IMR-90 (cell line): ENCODE data around the gene RFPL4AL1. TPM values are rescaled to one million over a fixed set of nuclear protein-coding genes. Genes with fewer than 3 reads are reported as not detected.

ENCODE experiments used
- ATAC-seq: fragments of 200-7000 bp; cut with Tn5 transposase; 2 replicates; pipeline ENCODE4 v1.9.1; 2020; ENCODE audit warnings: low read depth, mild to moderate bottlenecking, moderate library complexity
- BruUV-seq: library from RNA; stranded (reverse); fragments of 400-500 nt; replicated peaks from 2 replicates; lab custom pipeline; 2021; lab: Mats Ljungman, UMichigan
- CTCF ChIA-PET: fragments of 300-600 bp; formaldehyde crosslinking; extraction: SDS; loops from one replicate; lab custom pipeline; 2021; ENCODE audit warnings: antibody characterized with exemption; lab: Yijun Ruan, JAX
- POLR2A ChIA-PET: fragments of 300-600 bp; sonication (Branson Sonifier 250); formaldehyde crosslinking; loops from one replicate; lab custom pipeline; 2022; ENCODE audit warnings: antibody characterized with exemption; ENCODE audit not compliant: unreplicated experiment; lab: Charles Lee
- DNase-seq: peaks from one replicate; pipeline ENCODE4 v3.0.0; 2013
- H2AFZ ChIP-seq: replicated peaks from 2 replicates; pipeline ENCODE3; 2013; ENCODE audit warnings: low read length, mild to moderate bottlenecking; ENCODE audit not compliant: poor library complexity
- H2AK5ac ChIP-seq: 2 replicates; pipeline ENCODE4 v1.6.1; 2013; ENCODE audit warnings: low read depth, low read length, inconsistent platforms
- H2AK9ac ChIP-seq: replicated peaks from 2 replicates; pipeline ENCODE3; 2013; ENCODE audit warnings: mild to moderate bottlenecking, low read depth, low read length, moderate library complexity; ENCODE audit not compliant: poor library complexity
- H2BK120ac ChIP-seq: 2 replicates; pipeline ENCODE4 v1.6.1; 2013; ENCODE audit warnings: low read depth, low read length, inconsistent platforms
- H2BK15ac ChIP-seq: 3 replicates; pipeline ENCODE4 v1.6.1; 2013; ENCODE audit warnings: low read depth, low read length, inconsistent platforms
- H2BK20ac ChIP-seq: 2 replicates; pipeline ENCODE4 v1.6.1; 2013; ENCODE audit warnings: low read depth, mild to moderate bottlenecking, inconsistent platforms, low read length, moderate library complexity
- H2BK5ac ChIP-seq: 2 replicates; pipeline ENCODE4 v1.6.1; 2013; ENCODE audit warnings: mild to moderate bottlenecking, low read depth, low read length, inconsistent platforms; ENCODE audit not compliant: poor library complexity, severe bottlenecking
- H3K14ac ChIP-seq: replicated peaks from 2 replicates; pipeline ENCODE4 v1.6.1; 2013; ENCODE audit warnings: low read depth, low read length, inconsistent platforms
- H3K18ac ChIP-seq: 2 replicates; pipeline ENCODE4 v1.6.1; 2013; ENCODE audit warnings: low read depth, low read length, control low read depth
- H3K23ac ChIP-seq: 2 replicates; pipeline ENCODE4 v1.6.1; 2013; ENCODE audit warnings: low read depth, low read length, inconsistent platforms
- H3K27ac ChIP-seq: 2 replicates; pipeline ENCODE4 v1.5.1; 2013; ENCODE audit warnings: mild to moderate bottlenecking, control low read depth, low read length; ENCODE audit not compliant: insufficient read depth
- H3K27me3 ChIP-seq: 2 replicates; pipeline ENCODE4 v1.6.1; 2013; ENCODE audit warnings: low read length; ENCODE audit not compliant: control insufficient read depth, insufficient read depth
- H3K36me3 ChIP-seq: 2 replicates; pipeline ENCODE4 v1.6.1; 2013; ENCODE audit warnings: low read length, mixed read lengths; ENCODE audit not compliant: control insufficient read depth, insufficient read depth
- H3K4ac ChIP-seq: 2 replicates; pipeline ENCODE4 v1.6.1; 2013; ENCODE audit warnings: low read depth, low read length, inconsistent platforms
- H3K4me1 ChIP-seq: 2 replicates; pipeline ENCODE4 v1.6.1; 2013; ENCODE audit warnings: low read length, mixed read lengths; ENCODE audit not compliant: control insufficient read depth, insufficient read depth
- H3K4me2 ChIP-seq: 2 replicates; pipeline ENCODE4 v1.6.1; 2013; ENCODE audit warnings: low read depth, mild to moderate bottlenecking, control low read depth, low read length, moderate library complexity
- H3K4me3 ChIP-seq: 2 replicates; pipeline ENCODE4 v1.5.1; 2013; ENCODE audit warnings: low read depth, mild to moderate bottlenecking, control low read depth, low read length, moderate library complexity; ENCODE audit not compliant: insufficient read depth
- H3K56ac ChIP-seq: 2 replicates; pipeline ENCODE4 v1.6.1; 2013; ENCODE audit warnings: low read length, inconsistent platforms; ENCODE audit not compliant: insufficient read depth; ENCODE audit errors: extremely low read depth
- H3K79me1 ChIP-seq, 2 experiments: 2 replicates each; pipeline ENCODE4 v1.6.1; 2013; ENCODE audit warnings: low read length in 2 of 2, inconsistent platforms in 1 of 2, low read depth in 1 of 2
- H3K9ac ChIP-seq: 2 replicates; pipeline ENCODE4 v1.6.1; 2013; ENCODE audit warnings: low read depth, low read length, control low read depth
- H3K9me1 ChIP-seq: 2 replicates; pipeline ENCODE4 v1.6.1; 2013; ENCODE audit warnings: low read length, inconsistent platforms; ENCODE audit not compliant: insufficient read depth
- H3K9me3 ChIP-seq: 2 replicates; pipeline ENCODE4 v1.6.1; 2013; ENCODE audit warnings: low read length; ENCODE audit not compliant: control insufficient read depth, insufficient read depth
- H4K20me1 ChIP-seq: 2 replicates; pipeline ENCODE4 v1.6.1; 2013; ENCODE audit warnings: low read length, inconsistent platforms; ENCODE audit not compliant: insufficient read depth
- H4K5ac ChIP-seq: 2 replicates; pipeline ENCODE4 v1.6.1; 2013; ENCODE audit warnings: mild to moderate bottlenecking, low read depth, low read length, control low read depth
- H4K8ac ChIP-seq, 2 experiments: 2 replicates each; pipeline ENCODE4 v1.6.1; 2013; ENCODE audit warnings: low read depth in 2 of 2, low read length in 2 of 2, control low read depth in 1 of 2, inconsistent platforms in 1 of 2
- H4K91ac ChIP-seq: 2 replicates; pipeline ENCODE4 v1.6.1; 2013; ENCODE audit warnings: low read depth, low read length, inconsistent platforms; ENCODE audit not compliant: insufficient read depth
- CEBPB ChIP-seq: IDR thresholded peaks from 2 replicates; pipeline ENCODE4 v1.6.1; 2012; ENCODE audit warnings: low read depth, low read length, improper control_type of control experiment
- CHD1 ChIP-seq: IDR thresholded peaks from 2 replicates; pipeline ENCODE4 v1.6.1; 2012; ENCODE audit warnings: low read depth, low read length, improper control_type of control experiment
- MAFK ChIP-seq: IDR thresholded peaks from 2 replicates; pipeline ENCODE4 v1.6.1; 2012; ENCODE audit warnings: low read depth, low read length, improper control_type of control experiment
- MAZ ChIP-seq: IDR thresholded peaks from 2 replicates; pipeline ENCODE4 v1.6.1; 2012; ENCODE audit warnings: low read depth, mild to moderate bottlenecking, low read length, improper control_type of control experiment, moderate library complexity, borderline replicate concordance
- MXI1 ChIP-seq: IDR thresholded peaks from 2 replicates; pipeline ENCODE4 v1.6.1; 2012; ENCODE audit warnings: low read depth, mild to moderate bottlenecking, low read length, moderate library complexity, borderline replicate concordance
- NFE2L2 ChIP-seq: fragments of 150-350 bp; IDR thresholded peaks from 2 replicates; pipeline ENCODE4 v1.6.1; 2016; ENCODE audit warnings: low read depth, mild to moderate bottlenecking, low read length
- POLR2A ChIP-seq: IDR thresholded peaks from 2 replicates; pipeline ENCODE4 v1.6.1; 2012; ENCODE audit warnings: mild to moderate bottlenecking, low read depth, low read length
- RAD21 ChIP-seq: IDR thresholded peaks from 2 replicates; pipeline ENCODE4 v1.6.1; 2012; ENCODE audit warnings: low read length, improper control_type of control experiment
- RCOR1 ChIP-seq: IDR thresholded peaks from 2 replicates; pipeline ENCODE4 v1.6.1; 2012; ENCODE audit warnings: mild to moderate bottlenecking, low read length, improper control_type of control experiment; ENCODE audit not compliant: insufficient replicate concordance
- RFX5 ChIP-seq: IDR thresholded peaks from 2 replicates; pipeline ENCODE4 v1.8.0; 2012; ENCODE audit warnings: low read depth, mild to moderate bottlenecking, low read length, moderate library complexity
- SMC3 ChIP-seq: fragments of 150-350 bp; IDR thresholded peaks from 2 replicates; pipeline ENCODE4 v1.6.1; 2016; ENCODE audit warnings: low read depth, mild to moderate bottlenecking, antibody characterized with exemption, low read length, moderate library complexity
- WGBS, 2 experiments: methylation state at CpG; one replicate each; pipeline versions ENCODE4 v1.1.5 to v1.1.7; 2013; ENCODE audit warnings: missing lambda C conversion rate in 2 of 2; ENCODE audit not compliant: insufficient read length in 1 of 2; ENCODE audit errors: extremely low coverage in 2 of 2; 5-methylcytosine and 5-hydroxymethylcytosine counted together
- dilution Hi-C: fragments of 300-500 bp; cut with HindIII; formaldehyde crosslinking; loops from one replicate; pipeline ENCODE4 v1.14.3; 2018; ENCODE audit warnings: low sequenced_read_pairs; ENCODE audit not compliant: unreplicated experiment
- in situ Hi-C: fragments of 300-500 bp; cut with MboI; formaldehyde crosslinking; loops from 3 replicates; pipeline ENCODE4 v1.14.3; 2019; ENCODE audit warnings: low sequenced_read_pairs, inconsistent platforms, mixed read lengths
- intact Hi-C: fragments of 100-400 bp; cut with micrococcal nuclease; formaldehyde crosslinking; loops from 2 replicates; pipeline ENCODE4 v1.10.0; 2022
- polyA plus RNA-seq, 3 experiments: library from polyadenylated mRNA; depleted of rRNA; stranded (reverse); fragments of >200 nt; gene quantifications; 2 replicates each; pipeline ENCODE4 v1.2.3, GENCODE V29; 2012; ENCODE audit warnings: low replicate concordance in 1 of 3
- total RNA-seq: library from RNA; depleted of rRNA; stranded (reverse); fragments of >200 nt; gene quantifications from 2 replicates; pipeline ENCODE4 v1.2.3, GENCODE V29; 2012
- TF ChIP-seq, protein P1 (sequence below): fragments of 150-350 bp; IDR thresholded peaks from 2 replicates; pipeline ENCODE4 v1.6.1; 2017; ENCODE audit warnings: mild to moderate bottlenecking, antibody characterized with exemption, low read length, low read depth
- TF ChIP-seq, protein P2 (sequence below): conservative IDR thresholded peaks from 2 replicates; pipeline ENCODE4 v1.5.1; 2012; ENCODE audit warnings: mild to moderate bottlenecking, low read depth, low read length, improper control_type of control experiment
- TF ChIP-seq, protein P3 (sequence below): fragments of 150-350 bp; IDR thresholded peaks from 2 replicates; pipeline ENCODE4 v1.6.1; 2016; ENCODE audit warnings: low read depth, mild to moderate bottlenecking, low read length, moderate library complexity, borderline replicate concordance

The RFPL4AL1 gene
- total and polyA plus RNA-seq, 2 of the 4 experiments (the other 2 are of a cell fraction): not detected

DNA sequence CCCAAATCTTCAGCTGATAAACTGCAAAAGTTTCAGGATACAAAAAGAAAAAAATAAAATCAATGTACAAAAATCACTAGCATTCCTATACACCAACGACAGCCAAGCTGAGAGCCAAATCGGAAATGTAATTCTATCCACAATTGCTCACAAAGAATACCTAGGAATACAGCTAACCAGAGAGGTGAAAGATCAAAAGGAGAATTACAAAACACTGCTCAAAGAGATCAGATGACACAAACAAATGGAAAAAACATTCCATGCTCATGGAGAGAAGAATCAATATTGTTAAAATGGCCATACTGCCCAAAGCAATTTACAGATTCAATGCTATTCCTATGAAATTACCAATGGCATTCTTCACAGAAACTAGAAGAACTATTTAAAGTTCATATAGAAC, 33.4 kb downstream of the RFPL4AL1 start:
- no peak overlapping the region for H2BK5ac ChIP-seq
- no peak overlapping the region for H2BK120ac ChIP-seq
- no peaks in the 10 kb centered on the region for H3K9me1 ChIP-seq
- no peak overlapping the region for H3K4ac ChIP-seq
- H3K23ac ChIP-seq: no peak overlapping the region
- H3K79me1 ChIP-seq: no peaks in the 10 kb centered on the region
- DNase-seq: no peak
- no TSS peak for BruUV-seq
- no peak overlapping the region for H3K14ac ChIP-seq
- no peak for TF ChIP-seq CHD1
- TF ChIP-seq, protein P1, sequence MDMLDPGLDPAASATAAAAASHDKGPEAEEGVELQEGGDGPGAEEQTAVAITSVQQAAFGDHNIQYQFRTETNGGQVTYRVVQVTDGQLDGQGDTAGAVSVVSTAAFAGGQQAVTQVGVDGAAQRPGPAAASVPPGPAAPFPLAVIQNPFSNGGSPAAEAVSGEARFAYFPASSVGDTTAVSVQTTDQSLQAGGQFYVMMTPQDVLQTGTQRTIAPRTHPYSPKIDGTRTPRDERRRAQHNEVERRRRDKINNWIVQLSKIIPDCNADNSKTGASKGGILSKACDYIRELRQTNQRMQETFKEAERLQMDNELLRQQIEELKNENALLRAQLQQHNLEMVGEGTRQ: no peak
- TF ChIP-seq, protein P2, sequence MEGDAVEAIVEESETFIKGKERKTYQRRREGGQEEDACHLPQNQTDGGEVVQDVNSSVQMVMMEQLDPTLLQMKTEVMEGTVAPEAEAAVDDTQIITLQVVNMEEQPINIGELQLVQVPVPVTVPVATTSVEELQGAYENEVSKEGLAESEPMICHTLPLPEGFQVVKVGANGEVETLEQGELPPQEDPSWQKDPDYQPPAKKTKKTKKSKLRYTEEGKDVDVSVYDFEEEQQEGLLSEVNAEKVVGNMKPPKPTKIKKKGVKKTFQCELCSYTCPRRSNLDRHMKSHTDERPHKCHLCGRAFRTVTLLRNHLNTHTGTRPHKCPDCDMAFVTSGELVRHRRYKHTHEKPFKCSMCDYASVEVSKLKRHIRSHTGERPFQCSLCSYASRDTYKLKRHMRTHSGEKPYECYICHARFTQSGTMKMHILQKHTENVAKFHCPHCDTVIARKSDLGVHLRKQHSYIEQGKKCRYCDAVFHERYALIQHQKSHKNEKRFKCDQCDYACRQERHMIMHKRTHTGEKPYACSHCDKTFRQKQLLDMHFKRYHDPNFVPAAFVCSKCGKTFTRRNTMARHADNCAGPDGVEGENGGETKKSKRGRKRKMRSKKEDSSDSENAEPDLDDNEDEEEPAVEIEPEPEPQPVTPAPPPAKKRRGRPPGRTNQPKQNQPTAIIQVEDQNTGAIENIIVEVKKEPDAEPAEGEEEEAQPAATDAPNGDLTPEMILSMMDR: no peak
- no peak for TF ChIP-seq MXI1
- TF ChIP-seq NFE2L2: no peak
- no peak for TF ChIP-seq MAFK
- no peak for TF ChIP-seq SMC3
- no peak for TF ChIP-seq CEBPB
- no peak for TF ChIP-seq RFX5
- TF ChIP-seq POLR2A: no peak
- no peak for TF ChIP-seq RAD21
- TF ChIP-seq RCOR1: no peak
- TF ChIP-seq MAZ: no peak
- TF ChIP-seq, protein P3, sequence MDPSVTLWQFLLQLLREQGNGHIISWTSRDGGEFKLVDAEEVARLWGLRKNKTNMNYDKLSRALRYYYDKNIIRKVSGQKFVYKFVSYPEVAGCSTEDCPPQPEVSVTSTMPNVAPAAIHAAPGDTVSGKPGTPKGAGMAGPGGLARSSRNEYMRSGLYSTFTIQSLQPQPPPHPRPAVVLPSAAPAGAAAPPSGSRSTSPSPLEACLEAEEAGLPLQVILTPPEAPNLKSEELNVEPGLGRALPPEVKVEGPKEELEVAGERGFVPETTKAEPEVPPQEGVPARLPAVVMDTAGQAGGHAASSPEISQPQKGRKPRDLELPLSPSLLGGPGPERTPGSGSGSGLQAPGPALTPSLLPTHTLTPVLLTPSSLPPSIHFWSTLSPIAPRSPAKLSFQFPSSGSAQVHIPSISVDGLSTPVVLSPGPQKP: no peak
- no peak overlapping the region for H2BK15ac ChIP-seq
- POLR2A ChIA-PET: no interaction called here
- no peak overlapping the region for H2BK20ac ChIP-seq
- no peak overlapping the region for H3K18ac ChIP-seq
- dilution Hi-C loops: no loop called here
- no peaks in the 10 kb centered on the region for H3K4me1 ChIP-seq
- no peak overlapping the region for H3K4me3 ChIP-seq
- H4K8ac ChIP-seq: no peak overlapping the region
- H3K56ac ChIP-seq: no peak overlapping the region
- no peak overlapping the region for H2AK9ac ChIP-seq
- no peak overlapping the region for H3K4me2 ChIP-seq
- no peak overlapping the region for H3K9ac ChIP-seq
- ATAC-seq: no peak
- no CpG with 5 or more reads among the region's 2 CpGs for WGBS, 2 experiments
- H4K20me1 ChIP-seq: no peaks in the 10 kb centered on the region
- H4K5ac ChIP-seq: no peak overlapping the region
- no peak overlapping the region for H2AFZ ChIP-seq
- H3K27me3 ChIP-seq: no peaks in the 10 kb centered on the region
- no peaks in the 10 kb centered on the region for H3K36me3 ChIP-seq
- H2AK5ac ChIP-seq: no peak overlapping the region
- H3K27ac ChIP-seq: no peak overlapping the region
- CTCF ChIA-PET: no interaction called here
- intact Hi-C loops: no loop called here
- no peak overlapping the region for H4K91ac ChIP-seq
- peaks cover 9% of the 10 kb centered on the region for H3K9me3 ChIP-seq
- in situ Hi-C loops: no loop called here
